ENCODE measurements around the gene TFB1M. TPM values are rescaled to one million over a fixed set of nuclear protein-coding genes. Genes with fewer than 3 reads are reported as not detected.
"Not testable (repeated sequence)": the region's sequence is repeated elsewhere in the genome, so short reads cannot be mapped to it uniquely, and the experiment has no call there.

Gene TFB1M
- polyA plus RNA-seq, 2 donors = 10.6 to 13.3 TPM

GRCh38 chr6:155347800-155348199 is 33.5 kb upstream of the TFB1M start:
- no peaks in the 10 kb centered on the region for H3K9me3 ChIP-seq (ENCODE audit: control insufficient read depth in 2 of 2, insufficient read depth in 1 of 2, low read depth in 1 of 2, low read length in 1 of 2)
- H3K4me3 ChIP-seq (ENCODE audit: low read depth in 1 of 2, low read length in 2 of 2) = no peak overlapping the region
- no peaks in the 10 kb centered on the region for H3K27me3 ChIP-seq (ENCODE audit: control insufficient read depth in 1 of 2, insufficient read depth in 2 of 2, low read length in 2 of 2)
- H3K36me3 ChIP-seq (ENCODE audit: control insufficient read depth in 2 of 2, insufficient read depth in 2 of 2, low read length in 1 of 2) = no peaks in the 10 kb centered on the region
- WGBS, 2 donors = 69 to 89% methylated on average over 1 of the region's 1 CpG
- no peak overlapping the region for H3K27ac ChIP-seq (ENCODE audit: low read depth in 2 of 2, low read length in 1 of 2)
- H3K4me1 ChIP-seq (ENCODE audit: control insufficient read depth in 2 of 2, insufficient read depth in 2 of 2, low read length in 1 of 2) = no peaks in the 10 kb centered on the region

GRCh38 chr6:155346957-155347356 is 32.7 kb upstream of the TFB1M start:
- no peaks in the 10 kb centered on the region for H3K9me3 ChIP-seq (ENCODE audit: control insufficient read depth in 2 of 2, insufficient read depth in 1 of 2, low read depth in 1 of 2, low read length in 1 of 2)
- no peak overlapping the region for H3K27ac ChIP-seq (ENCODE audit: low read depth in 2 of 2, low read length in 1 of 2)
- H3K4me3 ChIP-seq (ENCODE audit: low read depth in 1 of 2, low read length in 2 of 2) = no peak overlapping the region
- no peaks in the 10 kb centered on the region for H3K36me3 ChIP-seq (ENCODE audit: control insufficient read depth in 2 of 2, insufficient read depth in 2 of 2, low read length in 1 of 2)
- H3K4me1 ChIP-seq (ENCODE audit: control insufficient read depth in 2 of 2, insufficient read depth in 2 of 2, low read length in 1 of 2) = no peaks in the 10 kb centered on the region
- H3K27me3 ChIP-seq (ENCODE audit: control insufficient read depth in 1 of 2, insufficient read depth in 2 of 2, low read length in 2 of 2) = no peaks in the 10 kb centered on the region

DNA sequence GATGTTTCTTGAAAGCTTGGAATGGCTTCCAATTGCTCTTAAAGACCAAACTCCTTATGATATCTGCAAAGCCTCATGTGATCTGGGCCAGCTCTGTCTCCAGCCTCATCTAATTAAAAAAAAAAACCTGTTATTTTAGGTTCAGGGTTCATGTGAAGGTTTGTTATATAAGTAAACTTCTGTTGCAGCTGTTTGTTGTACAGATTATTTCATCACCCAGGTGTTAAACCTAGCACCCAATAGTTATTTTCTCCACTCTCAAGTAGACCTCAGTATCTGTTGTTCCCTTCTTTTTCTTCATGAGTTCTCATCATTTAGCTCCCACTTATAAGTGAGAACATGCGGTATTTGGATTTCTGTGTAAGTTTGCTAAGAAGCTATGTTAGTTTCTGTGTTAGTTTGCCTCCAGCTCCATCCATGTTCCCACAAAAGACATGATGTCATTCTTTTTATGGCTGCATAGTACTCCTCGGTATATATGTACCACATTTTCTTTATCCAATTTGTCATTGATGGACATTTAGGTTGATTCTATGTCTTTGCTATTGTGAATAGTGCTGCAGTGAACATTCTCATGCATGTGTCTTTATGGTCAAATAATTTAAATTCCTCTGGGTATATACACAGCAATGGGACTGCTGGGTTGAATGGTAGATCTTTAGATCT is 30.2 kb upstream of the TFB1M start:
- Histone ChIP-seq H3K36me3 (ENCODE audit: control insufficient read depth in 2 of 2, insufficient read depth in 2 of 2, low read length in 1 of 2) (no peaks in the 10 kb centered on the region), H3K27ac (ENCODE audit: low read depth in 2 of 2, low read length in 1 of 2) (no peak overlapping the region), H3K27me3 (ENCODE audit: control insufficient read depth in 1 of 2, insufficient read depth in 2 of 2, low read length in 2 of 2) (no peaks in the 10 kb centered on the region), H3K4me1 (ENCODE audit: control insufficient read depth in 2 of 2, insufficient read depth in 2 of 2, low read length in 1 of 2) (no peaks in the 10 kb centered on the region), H3K9me3 (ENCODE audit: control insufficient read depth in 2 of 2, insufficient read depth in 1 of 2, low read depth in 1 of 2, low read length in 1 of 2) (peaks cover 0 to 6% of the 10 kb centered on the region in 2 donors), H3K4me3 (ENCODE audit: low read depth in 1 of 2, low read length in 2 of 2) (no peak overlapping the region)
- WGBS, 2 donors = 98 to 100% methylated on average over 2 of the region's 2 CpGs

GRCh38 chr6:155341130-155341828 is 27.0 kb upstream of the TFB1M start:
- WGBS, 2 donors = 70 to 71% methylated on average over 2 of the region's 2 CpGs
- H3K27ac ChIP-seq (ENCODE audit: low read depth in 2 of 2, low read length in 1 of 2) = no peak overlapping the region
- H3K36me3 ChIP-seq (ENCODE audit: control insufficient read depth in 2 of 2, insufficient read depth in 2 of 2, low read length in 1 of 2) = no peaks in the 10 kb centered on the region
- no peak overlapping the region for H3K4me3 ChIP-seq (ENCODE audit: low read depth in 1 of 2, low read length in 2 of 2)
- no peaks in the 10 kb centered on the region for H3K4me1 ChIP-seq (ENCODE audit: control insufficient read depth in 2 of 2, insufficient read depth in 2 of 2, low read length in 1 of 2)
- H3K9me3 ChIP-seq (ENCODE audit: control insufficient read depth in 2 of 2, insufficient read depth in 1 of 2, low read depth in 1 of 2, low read length in 1 of 2) = peaks cover 0 to 6% of the 10 kb centered on the region in 2 donors
- no peaks in the 10 kb centered on the region for H3K27me3 ChIP-seq (ENCODE audit: control insufficient read depth in 1 of 2, insufficient read depth in 2 of 2, low read length in 2 of 2)

DNA sequence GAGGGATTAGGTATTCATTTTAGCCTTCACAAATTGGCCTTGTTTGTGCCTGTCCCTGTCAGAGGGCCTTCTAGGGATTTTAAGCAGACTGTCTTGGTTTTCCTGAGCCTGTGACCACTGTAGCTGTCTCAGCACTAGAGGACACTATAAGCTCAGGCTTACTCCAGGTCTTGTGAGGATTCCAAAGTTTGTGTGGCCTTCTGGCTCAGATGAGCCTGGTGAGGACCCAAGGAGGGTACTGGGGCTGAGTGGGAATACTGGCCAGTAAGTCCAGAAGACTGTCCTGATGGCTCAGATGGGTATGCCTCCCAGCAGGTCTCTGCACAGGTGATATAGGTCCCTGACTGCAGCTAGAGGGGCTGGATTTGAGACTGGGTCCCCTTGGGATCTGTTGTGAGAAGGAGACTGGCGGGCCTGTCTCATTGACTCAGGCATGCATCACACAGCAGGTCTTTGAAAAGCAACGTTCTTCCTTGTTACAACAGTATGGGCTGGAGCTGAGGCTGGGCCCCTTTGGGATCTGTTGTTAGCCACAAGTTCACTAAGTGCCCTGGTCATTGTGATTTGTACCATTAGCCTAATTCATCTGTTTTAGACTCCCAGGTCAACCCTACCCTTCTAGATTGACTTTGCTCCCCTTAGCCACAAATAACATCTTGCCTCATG is 26.3 kb upstream of the TFB1M start:
- no peaks in the 10 kb centered on the region for H3K36me3 ChIP-seq (ENCODE audit: control insufficient read depth in 2 of 2, insufficient read depth in 2 of 2, low read length in 1 of 2)
- no peaks in the 10 kb centered on the region for H3K27me3 ChIP-seq (ENCODE audit: control insufficient read depth in 1 of 2, insufficient read depth in 2 of 2, low read length in 2 of 2)
- H3K27ac ChIP-seq (ENCODE audit: low read depth in 2 of 2, low read length in 1 of 2) = no peak overlapping the region
- peaks cover 0 to 6% of the 10 kb centered on the region in 2 donors for H3K9me3 ChIP-seq (ENCODE audit: control insufficient read depth in 2 of 2, insufficient read depth in 1 of 2, low read depth in 1 of 2, low read length in 1 of 2)
- no peak overlapping the region for H3K4me3 ChIP-seq (ENCODE audit: low read depth in 1 of 2, low read length in 2 of 2)
- no peaks in the 10 kb centered on the region for H3K4me1 ChIP-seq (ENCODE audit: control insufficient read depth in 2 of 2, insufficient read depth in 2 of 2, low read length in 1 of 2)
- WGBS, 2 donors = 83 to 90% methylated on average over 2 of the region's 2 CpGs

- H3K4me1 ChIP-seq (ENCODE audit: control insufficient read depth in 2 of 2, insufficient read depth in 2 of 2, low read length in 1 of 2); H3K27ac ChIP-seq (ENCODE audit: low read depth in 2 of 2, low read length in 1 of 2); H3K27me3 ChIP-seq (ENCODE audit: control insufficient read depth in 1 of 2, insufficient read depth in 2 of 2, low read length in 2 of 2); H3K9me3 ChIP-seq (ENCODE audit: control insufficient read depth in 2 of 2, insufficient read depth in 1 of 2, low read depth in 1 of 2, low read length in 1 of 2); H3K36me3 ChIP-seq (ENCODE audit: control insufficient read depth in 2 of 2, insufficient read depth in 2 of 2, low read length in 1 of 2); H3K4me3 ChIP-seq (ENCODE audit: low read depth in 1 of 2, low read length in 2 of 2): not testable (repeated sequence)
- WGBS, 2 donors = 89 to 99% methylated on average over 4 of the region's 4 CpGs
Observed at GRCh38 chr6:155339929-155340328, 25.6 kb upstream of the TFB1M start.

DNA sequence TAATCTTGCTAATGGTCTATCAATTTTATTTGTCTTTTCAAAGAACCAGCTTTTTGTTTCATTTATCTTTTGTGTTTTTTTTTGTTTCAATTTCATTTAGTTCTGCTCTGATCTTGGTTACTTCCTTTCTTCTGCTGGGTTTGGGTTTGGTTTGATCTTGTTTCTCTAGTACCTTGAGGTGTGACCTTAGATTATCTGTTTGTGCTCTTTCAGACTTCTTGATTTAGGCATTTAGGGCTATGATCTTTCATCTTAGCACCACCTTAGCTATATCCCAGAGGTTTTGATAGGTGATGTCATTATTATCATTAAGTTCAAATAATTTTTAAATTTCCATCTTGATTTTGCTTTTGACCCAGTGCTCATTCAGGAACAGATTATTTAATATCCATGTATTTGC is 24.0 kb upstream of the TFB1M start:
- H3K4me1 ChIP-seq (ENCODE audit: control insufficient read depth in 2 of 2, insufficient read depth in 2 of 2, low read length in 1 of 2); H3K4me3 ChIP-seq (ENCODE audit: low read depth in 1 of 2, low read length in 2 of 2); H3K27me3 ChIP-seq (ENCODE audit: control insufficient read depth in 1 of 2, insufficient read depth in 2 of 2, low read length in 2 of 2); H3K27ac ChIP-seq (ENCODE audit: low read depth in 2 of 2, low read length in 1 of 2); H3K9me3 ChIP-seq (ENCODE audit: control insufficient read depth in 2 of 2, insufficient read depth in 1 of 2, low read depth in 1 of 2, low read length in 1 of 2); H3K36me3 ChIP-seq (ENCODE audit: control insufficient read depth in 2 of 2, insufficient read depth in 2 of 2, low read length in 1 of 2): not testable (repeated sequence)

DNA sequence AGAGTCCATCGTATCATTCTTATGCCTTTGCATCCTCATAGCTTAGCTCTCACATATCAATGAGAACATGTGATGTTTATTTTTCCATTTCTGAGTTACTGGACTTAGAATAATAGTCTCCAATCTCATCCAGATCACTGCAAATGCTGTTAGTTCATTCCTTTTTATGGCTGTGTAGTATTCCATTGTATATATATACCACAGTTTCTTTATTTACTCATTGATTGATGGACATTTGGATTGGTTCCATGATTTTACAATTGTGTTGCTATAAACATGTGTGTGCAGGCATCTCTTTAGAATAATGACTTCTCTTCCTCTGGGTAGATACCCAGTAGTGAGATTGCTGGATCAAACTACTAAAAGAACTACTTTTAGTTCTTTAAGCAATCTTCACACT is 21.0 kb upstream of the TFB1M start:
- H3K9me3 ChIP-seq (ENCODE audit: control insufficient read depth in 2 of 2, insufficient read depth in 1 of 2, low read depth in 1 of 2, low read length in 1 of 2) = no peaks in the 10 kb centered on the region
- H3K4me1 ChIP-seq (ENCODE audit: control insufficient read depth in 2 of 2, insufficient read depth in 2 of 2, low read length in 1 of 2) = no peaks in the 10 kb centered on the region
- 100% methylated on average over 1 of the region's 1 CpG for WGBS, 2 donors
- H3K4me3 ChIP-seq (ENCODE audit: low read depth in 1 of 2, low read length in 2 of 2) = no peak overlapping the region
- no peaks in the 10 kb centered on the region for H3K27me3 ChIP-seq (ENCODE audit: control insufficient read depth in 1 of 2, insufficient read depth in 2 of 2, low read length in 2 of 2)
- no peak overlapping the region for H3K27ac ChIP-seq (ENCODE audit: low read depth in 2 of 2, low read length in 1 of 2)
- no peaks in the 10 kb centered on the region for H3K36me3 ChIP-seq (ENCODE audit: control insufficient read depth in 2 of 2, insufficient read depth in 2 of 2, low read length in 1 of 2)

- H3K9me3 ChIP-seq (ENCODE audit: control insufficient read depth in 2 of 2, insufficient read depth in 1 of 2, low read depth in 1 of 2, low read length in 1 of 2); H3K27me3 ChIP-seq (ENCODE audit: control insufficient read depth in 1 of 2, insufficient read depth in 2 of 2, low read length in 2 of 2); H3K4me1 ChIP-seq (ENCODE audit: control insufficient read depth in 2 of 2, insufficient read depth in 2 of 2, low read length in 1 of 2); H3K4me3 ChIP-seq (ENCODE audit: low read depth in 1 of 2, low read length in 2 of 2); H3K36me3 ChIP-seq (ENCODE audit: control insufficient read depth in 2 of 2, insufficient read depth in 2 of 2, low read length in 1 of 2); H3K27ac ChIP-seq (ENCODE audit: low read depth in 2 of 2, low read length in 1 of 2): not testable (repeated sequence)
- WGBS, 2 donors = 95 to 97% methylated on average over 7 of the region's 7 CpGs
Observed at GRCh38 chr6:155334073-155334472, 19.8 kb upstream of the TFB1M start.

GRCh38 chr6:155333414-155333813 is 19.1 kb upstream of the TFB1M start:
- Histone ChIP-seq H3K9me3 (ENCODE audit: control insufficient read depth in 2 of 2, insufficient read depth in 1 of 2, low read depth in 1 of 2, low read length in 1 of 2) (no peaks in the 10 kb centered on the region), H3K27me3 (ENCODE audit: control insufficient read depth in 1 of 2, insufficient read depth in 2 of 2, low read length in 2 of 2) (no peaks in the 10 kb centered on the region), H3K27ac (ENCODE audit: low read depth in 2 of 2, low read length in 1 of 2) (no peak overlapping the region), H3K4me3 (ENCODE audit: low read depth in 1 of 2, low read length in 2 of 2) (no peak overlapping the region), H3K4me1 (ENCODE audit: control insufficient read depth in 2 of 2, insufficient read depth in 2 of 2, low read length in 1 of 2) (no peaks in the 10 kb centered on the region), H3K36me3 (ENCODE audit: control insufficient read depth in 2 of 2, insufficient read depth in 2 of 2, low read length in 1 of 2) (no peaks in the 10 kb centered on the region)
- 53 to 58% methylated on average over 5 of the region's 5 CpGs for WGBS, 2 donors

Measured in esophagus (tissue), 2 donors.